Measurements from ENCODE around the gene CRIP1.

Gene CRIP1

DNA sequence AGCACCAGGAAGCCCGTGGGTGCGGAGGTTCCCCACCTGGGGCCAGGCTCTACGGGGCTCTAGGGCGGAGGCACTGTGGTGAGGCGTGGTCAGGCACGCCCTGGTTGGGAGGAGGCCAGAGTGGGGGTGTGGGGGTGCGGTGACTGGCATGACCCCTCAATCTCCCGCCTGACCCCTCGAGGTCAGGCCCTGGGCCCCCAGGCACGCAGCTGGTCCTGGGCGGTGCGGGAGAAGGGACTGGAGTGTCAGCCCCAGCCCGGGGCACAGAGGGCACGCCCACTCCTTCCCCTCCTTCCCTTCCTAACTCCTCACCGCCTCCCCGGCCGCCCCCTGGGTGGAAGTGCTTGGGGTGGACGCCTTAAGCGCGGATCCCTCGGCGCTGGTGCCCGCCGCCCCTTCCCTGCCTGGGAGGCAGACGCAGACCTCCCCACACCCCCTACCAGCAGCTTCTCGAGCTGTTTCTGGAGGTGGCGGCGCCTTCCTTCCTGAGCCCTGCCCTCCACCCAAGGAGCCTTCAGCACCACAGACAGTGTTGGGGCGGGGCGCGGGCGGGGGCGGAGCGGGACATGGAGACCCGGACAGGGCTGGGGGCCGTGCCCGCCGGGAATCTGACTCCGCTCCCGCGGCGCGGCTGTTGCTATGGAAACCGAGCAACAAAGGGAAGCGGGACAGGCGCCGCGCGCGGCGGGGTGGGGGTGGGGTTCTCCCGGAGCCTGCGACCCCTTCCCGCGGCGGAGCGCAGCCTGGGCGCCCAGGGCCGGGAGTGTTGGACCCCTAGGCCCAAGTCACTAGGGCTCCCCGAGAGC is 12.8 kb upstream of the CRIP1 start:
- TF ChIP-seq, protein P1, sequence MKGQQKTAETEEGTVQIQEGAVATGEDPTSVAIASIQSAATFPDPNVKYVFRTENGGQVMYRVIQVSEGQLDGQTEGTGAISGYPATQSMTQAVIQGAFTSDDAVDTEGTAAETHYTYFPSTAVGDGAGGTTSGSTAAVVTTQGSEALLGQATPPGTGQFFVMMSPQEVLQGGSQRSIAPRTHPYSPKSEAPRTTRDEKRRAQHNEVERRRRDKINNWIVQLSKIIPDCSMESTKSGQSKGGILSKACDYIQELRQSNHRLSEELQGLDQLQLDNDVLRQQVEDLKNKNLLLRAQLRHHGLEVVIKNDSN (IDR thresholded peaks at IDR 0.05) = no peak
- TF ChIP-seq TCF12 (IDR thresholded peaks at IDR 0.05; ENCODE audit: low read depth) (peak; percentile 64; the same call in 1 of the 2 replicates), TEAD4 (IDR thresholded peaks at IDR 0.05) (no peak), CEBPB (IDR thresholded peaks at IDR 0.05) (no peak), NFIC (IDR thresholded peaks at IDR 0.05) (peak; percentile 35; the same call in 1 of the 2 replicates), EGR1 (IDR thresholded peaks at IDR 0.05) (peak; percentile 31), TAF1 (IDR thresholded peaks at IDR 0.05; ENCODE audit: low read depth) (no peak), RAD21 (IDR thresholded peaks at IDR 0.05; ENCODE audit: low read depth) (0 out of 2 replicates have a peak, but pooled peaks have one; percentile 3), EP300 (IDR thresholded peaks at IDR 0.05; ENCODE audit: borderline replicate concordance) (peak; percentile 55; the same call in 1 of the 2 replicates), ZBTB7A (IDR thresholded peaks at IDR 0.05; ENCODE audit: low read depth) (peak; percentile 84)
- TF ChIP-seq, protein P2, sequence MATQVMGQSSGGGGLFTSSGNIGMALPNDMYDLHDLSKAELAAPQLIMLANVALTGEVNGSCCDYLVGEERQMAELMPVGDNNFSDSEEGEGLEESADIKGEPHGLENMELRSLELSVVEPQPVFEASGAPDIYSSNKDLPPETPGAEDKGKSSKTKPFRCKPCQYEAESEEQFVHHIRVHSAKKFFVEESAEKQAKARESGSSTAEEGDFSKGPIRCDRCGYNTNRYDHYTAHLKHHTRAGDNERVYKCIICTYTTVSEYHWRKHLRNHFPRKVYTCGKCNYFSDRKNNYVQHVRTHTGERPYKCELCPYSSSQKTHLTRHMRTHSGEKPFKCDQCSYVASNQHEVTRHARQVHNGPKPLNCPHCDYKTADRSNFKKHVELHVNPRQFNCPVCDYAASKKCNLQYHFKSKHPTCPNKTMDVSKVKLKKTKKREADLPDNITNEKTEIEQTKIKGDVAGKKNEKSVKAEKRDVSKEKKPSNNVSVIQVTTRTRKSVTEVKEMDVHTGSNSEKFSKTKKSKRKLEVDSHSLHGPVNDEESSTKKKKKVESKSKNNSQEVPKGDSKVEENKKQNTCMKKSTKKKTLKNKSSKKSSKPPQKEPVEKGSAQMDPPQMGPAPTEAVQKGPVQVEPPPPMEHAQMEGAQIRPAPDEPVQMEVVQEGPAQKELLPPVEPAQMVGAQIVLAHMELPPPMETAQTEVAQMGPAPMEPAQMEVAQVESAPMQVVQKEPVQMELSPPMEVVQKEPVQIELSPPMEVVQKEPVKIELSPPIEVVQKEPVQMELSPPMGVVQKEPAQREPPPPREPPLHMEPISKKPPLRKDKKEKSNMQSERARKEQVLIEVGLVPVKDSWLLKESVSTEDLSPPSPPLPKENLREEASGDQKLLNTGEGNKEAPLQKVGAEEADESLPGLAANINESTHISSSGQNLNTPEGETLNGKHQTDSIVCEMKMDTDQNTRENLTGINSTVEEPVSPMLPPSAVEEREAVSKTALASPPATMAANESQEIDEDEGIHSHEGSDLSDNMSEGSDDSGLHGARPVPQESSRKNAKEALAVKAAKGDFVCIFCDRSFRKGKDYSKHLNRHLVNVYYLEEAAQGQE (IDR thresholded peaks at IDR 0.05; ENCODE audit: low read depth) = peak; percentile 76
- TF ChIP-seq, protein P3, sequence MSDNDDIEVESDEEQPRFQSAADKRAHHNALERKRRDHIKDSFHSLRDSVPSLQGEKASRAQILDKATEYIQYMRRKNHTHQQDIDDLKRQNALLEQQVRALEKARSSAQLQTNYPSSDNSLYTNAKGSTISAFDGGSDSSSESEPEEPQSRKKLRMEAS (IDR thresholded peaks at IDR 0.05) = peak; percentile 41

DNA sequence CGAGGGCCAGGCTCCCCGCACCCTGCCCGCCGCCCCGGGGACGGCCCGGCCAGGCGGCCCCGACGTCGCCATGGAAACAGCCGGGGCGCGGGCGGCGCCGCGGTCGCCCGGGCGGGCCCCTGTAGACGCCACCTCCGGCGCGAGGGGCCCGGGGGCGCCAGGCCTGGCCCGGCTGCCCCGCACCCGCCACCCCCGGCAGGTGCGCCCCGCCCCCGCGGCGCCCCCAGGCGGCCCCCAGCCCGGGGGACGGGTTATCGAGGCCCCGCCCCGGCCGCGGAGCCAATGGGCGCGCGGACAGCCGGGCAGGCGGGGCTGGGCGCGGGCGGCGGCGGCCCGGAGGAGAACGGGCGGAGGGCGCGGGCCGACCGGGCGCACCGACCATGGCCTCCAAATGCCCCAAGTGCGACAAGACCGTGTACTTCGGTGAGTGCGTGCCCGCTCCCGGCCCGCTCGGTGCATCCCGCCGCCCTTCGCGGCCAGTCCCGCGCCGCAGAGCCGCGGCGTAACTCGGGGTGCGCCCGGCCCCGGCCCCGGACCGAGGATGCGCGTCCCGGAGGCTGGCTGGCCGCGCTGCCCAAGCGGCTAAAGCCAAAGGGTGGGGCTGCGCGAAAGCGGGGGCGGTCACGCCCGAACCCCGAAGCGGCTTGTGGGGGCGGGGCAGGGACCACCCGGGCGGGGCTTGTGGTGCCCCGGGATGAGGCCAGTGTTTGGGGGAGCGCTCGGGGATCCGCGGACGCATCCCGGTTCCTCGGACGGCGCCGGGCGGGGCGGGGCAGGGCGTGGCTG is 12.0 kb upstream of the CRIP1 start, which contains the start of gene CRIP2:
CRIP2 (plus strand) TSS at position 339 of the 786 bp plus-strand sequence; CDS start at position 381, 42 bp downstream.
- TF ChIP-seq ZBTB7A (IDR thresholded peaks at IDR 0.05; ENCODE audit: low read depth) = no peak; the same call in 1 of the 2 replicates
- 0 out of 2 replicates have a peak, but pooled peaks have one; percentile 46 for TF ChIP-seq TAF1 (IDR thresholded peaks at IDR 0.05; ENCODE audit: low read depth)
- TF ChIP-seq NFIC (IDR thresholded peaks at IDR 0.05) = no peak; the same call in 1 of the 2 replicates
- TF ChIP-seq, protein P1 (IDR thresholded peaks at IDR 0.05) = no peak
- TF ChIP-seq EGR1 (IDR thresholded peaks at IDR 0.05) = peak; percentile 75
- TF ChIP-seq, protein P3 (IDR thresholded peaks at IDR 0.05) = no peak
- no peak for TF ChIP-seq YY1 (IDR thresholded peaks at IDR 0.05; ENCODE audit: low read depth)
- no peak for TF ChIP-seq CREB1 (IDR thresholded peaks at IDR 0.05; ENCODE audit: low read depth)
- no peak for TF ChIP-seq CEBPB (IDR thresholded peaks at IDR 0.05)
- no peak for TF ChIP-seq TCF12 (IDR thresholded peaks at IDR 0.05; ENCODE audit: low read depth)
- no peak for TF ChIP-seq EP300 (IDR thresholded peaks at IDR 0.05; ENCODE audit: borderline replicate concordance)
- TF ChIP-seq FOXM1 (IDR thresholded peaks at IDR 0.05; ENCODE audit: borderline replicate concordance, low read depth) = no peak
- TF ChIP-seq RAD21 (IDR thresholded peaks at IDR 0.05; ENCODE audit: low read depth) = no peak
- no peak for TF ChIP-seq TEAD4 (IDR thresholded peaks at IDR 0.05)
- TF ChIP-seq, protein P2 (IDR thresholded peaks at IDR 0.05; ENCODE audit: low read depth) = 0 out of 2 replicates have a peak, but pooled peaks have one; percentile 7

DNA sequence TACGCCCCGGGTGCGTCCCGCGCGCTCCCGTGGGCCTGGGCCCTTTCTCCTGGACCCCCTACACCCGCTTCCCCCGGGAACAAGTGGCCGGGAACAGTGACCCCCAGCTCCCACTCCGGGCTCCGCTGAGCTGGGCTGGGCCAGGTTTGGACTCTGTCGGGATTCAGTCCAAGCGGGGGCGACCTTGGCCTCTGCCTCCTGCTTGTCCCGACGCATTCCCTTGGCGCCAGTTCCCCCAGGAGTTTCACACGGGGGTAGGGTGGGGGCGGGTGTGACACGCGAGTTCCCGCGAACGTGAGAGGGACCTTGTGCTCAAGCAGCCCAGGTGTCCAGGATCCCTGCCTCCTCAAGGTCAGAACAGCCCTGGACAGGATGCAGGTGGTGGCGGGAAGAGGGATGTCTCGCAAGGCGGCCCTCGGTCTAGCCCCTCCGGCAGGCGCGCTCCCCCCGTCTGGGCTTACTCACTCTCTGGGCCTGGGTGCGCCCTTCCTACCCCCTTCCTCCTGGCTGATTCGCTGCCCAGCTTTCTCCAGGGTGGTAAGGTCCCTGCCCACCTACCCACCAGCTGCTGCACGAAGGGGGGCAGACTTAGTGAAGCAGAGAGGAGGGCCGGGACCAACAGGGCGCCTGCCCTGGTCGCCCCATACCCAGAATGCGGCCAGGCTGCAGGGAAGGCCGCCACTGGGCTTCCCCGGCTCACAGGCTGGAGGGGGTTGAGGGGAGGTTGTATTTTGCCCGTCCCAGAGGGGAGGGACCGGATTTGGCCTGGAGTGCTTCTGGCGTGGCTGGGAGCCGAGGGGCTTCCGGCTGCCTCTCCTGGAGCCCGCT is 11.2 kb upstream of the CRIP1 start:
- TF ChIP-seq TCF12 (IDR thresholded peaks at IDR 0.05; ENCODE audit: low read depth) (0 out of 2 replicates have a peak, but pooled peaks have one; percentile 15), ZBTB7A (IDR thresholded peaks at IDR 0.05; ENCODE audit: low read depth) (peak; percentile 28), EGR1 (IDR thresholded peaks at IDR 0.05) (peak; percentile 15; the same call in 1 of the 2 replicates), FOXM1 (IDR thresholded peaks at IDR 0.05; ENCODE audit: borderline replicate concordance, low read depth) (no peak)
- TF ChIP-seq, protein P2 (IDR thresholded peaks at IDR 0.05; ENCODE audit: low read depth) = no peak

Measured in Ishikawa (cell line).